HEK293 (cell line): ENCODE data around the gene TUBGCP3.

Experiments used
- CTCF ChIA-PET: fragments of 350-600 bp; formaldehyde crosslinking; extraction: SDS; loops from one replicate; lab custom pipeline; 2021; ENCODE audit warnings: antibody characterized with exemption; lab: Yijun Ruan, JAX
- POLR2A ChIA-PET: fragments of 300-600 bp; formaldehyde crosslinking; extraction: SDS; loops from one replicate; lab custom pipeline; 2020; ENCODE audit warnings: antibody characterized with exemption, inconsistent platforms; lab: Yijun Ruan, JAX
- H3K27ac ChIP-seq: fragments of 200-500 bp; sonication (Bioruptor generic); 2 replicates; pipeline ENCODE4 v1.5.1; 2014; ENCODE audit warnings: low read depth, low read length, control low read depth, inconsistent platforms; ENCODE audit errors: extremely low read depth
- H3K36me3 ChIP-seq, 2 experiments: fragments of 200-500 bp in 1 of 2; sonication (Bioruptor generic) in 1 of 2; 1 replicate in 1 of 2; 2 replicates in 1 of 2; pipeline ENCODE4 v1.5.1; 2014 to 2017; ENCODE audit warnings: inconsistent platforms in 2 of 2, low read length in 2 of 2; ENCODE audit not compliant: control insufficient read depth in 2 of 2, insufficient read depth in 1 of 2
- H3K4me1 ChIP-seq: fragments of 200-500 bp; sonication (Bioruptor generic); 2 replicates; pipeline ENCODE4 v1.5.1; 2014; ENCODE audit warnings: mild to moderate bottlenecking, low read length, inconsistent platforms; ENCODE audit not compliant: control insufficient read depth, insufficient read depth
- H3K4me3 ChIP-seq: 2 replicates; pipeline ENCODE4 v1.5.1; 2011; ENCODE audit warnings: low read depth, mild to moderate bottlenecking, control low read depth, low read length, moderate library complexity
- H3K9me3 ChIP-seq: fragments of 200-500 bp; sonication (Bioruptor generic); 2 replicates; pipeline ENCODE4 v1.5.1; 2014; ENCODE audit warnings: low read depth, low read length, inconsistent platforms; ENCODE audit not compliant: control insufficient read depth, insufficient read depth
- EGR2 ChIP-seq: fragments of 450-650 bp; formaldehyde crosslinking; IDR thresholded peaks from 2 replicates; pipeline ENCODE4 v1.5.1; 2016; ENCODE audit warnings: low read depth, missing biosample characterization, missing genetic modification characterization
- IKZF3 ChIP-seq: fragments of 450-650 bp; IDR thresholded peaks from 2 replicates; pipeline ENCODE4 v1.5.0; 2018; ENCODE audit warnings: missing biosample characterization, mild to moderate bottlenecking, missing genetic modification characterization, moderate library complexity
- SCRT2 ChIP-seq: fragments of 450-650 bp; formaldehyde crosslinking; IDR thresholded peaks from 2 replicates; pipeline ENCODE4 v1.5.1; 2016; ENCODE audit warnings: missing biosample characterization, missing genetic modification characterization
- ZBTB11 ChIP-seq: fragments of 450-650 bp; formaldehyde crosslinking; conservative IDR thresholded peaks from 2 replicates; pipeline ENCODE4 v1.5.1; 2016; ENCODE audit warnings: low read depth, missing biosample characterization, missing genetic modification characterization
- ZBTB44 ChIP-seq: fragments of 450-650 bp; IDR thresholded peaks from 2 replicates; pipeline ENCODE4 v1.5.1; 2018; ENCODE audit warnings: missing biosample characterization, mild to moderate bottlenecking, missing genetic modification characterization
- ZFP41 ChIP-seq: fragments of 450-650 bp; formaldehyde crosslinking; IDR thresholded peaks from 2 replicates; pipeline ENCODE4 v1.5.1; 2016; ENCODE audit warnings: missing biosample characterization, missing genetic modification characterization, borderline replicate concordance
- ZFP69B ChIP-seq: fragments of 450-650 bp; formaldehyde crosslinking; IDR thresholded peaks from 2 replicates; pipeline ENCODE4 v1.5.1; 2016; ENCODE audit warnings: missing biosample characterization, missing genetic modification characterization
- ZNF114 ChIP-seq: fragments of 450-650 bp; formaldehyde crosslinking; IDR thresholded peaks from 2 replicates; pipeline ENCODE4 v1.5.0; 2017; ENCODE audit warnings: missing biosample characterization, missing genetic modification characterization
- ZNF121 ChIP-seq: fragments of 450-650 bp; formaldehyde crosslinking; IDR thresholded peaks from 2 replicates; pipeline ENCODE4 v1.5.1; 2016; ENCODE audit warnings: missing biosample characterization, missing genetic modification characterization
- ZNF140 ChIP-seq: fragments of 450-650 bp; formaldehyde crosslinking; IDR thresholded peaks from 2 replicates; pipeline ENCODE4 v1.5.1; 2016; ENCODE audit warnings: missing biosample characterization, missing genetic modification characterization
- ZNF155 ChIP-seq: fragments of 450-650 bp; formaldehyde crosslinking; IDR thresholded peaks from 2 replicates; pipeline ENCODE4 v1.5.1; 2016; ENCODE audit warnings: missing biosample characterization, missing genetic modification characterization
- ZNF175 ChIP-seq: fragments of 450-650 bp; formaldehyde crosslinking; IDR thresholded peaks from 2 replicates; pipeline ENCODE4 v1.5.1; 2016; ENCODE audit warnings: missing biosample characterization, missing genetic modification characterization
- ZNF266 ChIP-seq: fragments of 450-650 bp; formaldehyde crosslinking; IDR thresholded peaks from 2 replicates; pipeline ENCODE4 v1.5.1; 2016; ENCODE audit warnings: missing biosample characterization, missing genetic modification characterization, low read depth
- ZNF335 ChIP-seq: fragments of 450-650 bp; formaldehyde crosslinking; conservative IDR thresholded peaks from 2 replicates; pipeline ENCODE4 v1.5.1; 2016; ENCODE audit warnings: missing biosample characterization, missing genetic modification characterization
- ZNF580 ChIP-seq: fragments of 450-650 bp; formaldehyde crosslinking; IDR thresholded peaks from 2 replicates; pipeline ENCODE4 v1.5.1; 2016; ENCODE audit warnings: missing biosample characterization, missing genetic modification characterization
- ZNF600 ChIP-seq: fragments of 450-650 bp; formaldehyde crosslinking; IDR thresholded peaks from 2 replicates; pipeline ENCODE4 v1.5.1; 2016; ENCODE audit warnings: missing biosample characterization, missing genetic modification characterization
- ZNF626 ChIP-seq: fragments of 450-650 bp; sonication (Bioruptor Pico); formaldehyde crosslinking; IDR thresholded peaks from 2 replicates; pipeline ENCODE4 v1.5.1; 2018; ENCODE audit warnings: missing biosample characterization, missing genetic modification characterization, inconsistent platforms
- ZNF777 ChIP-seq: fragments of 450-650 bp; formaldehyde crosslinking; IDR thresholded peaks from 2 replicates; pipeline ENCODE4 v1.5.1; 2017; ENCODE audit warnings: missing biosample characterization, missing genetic modification characterization, borderline replicate concordance
- ZNF791 ChIP-seq: fragments of 450-650 bp; formaldehyde crosslinking; IDR thresholded peaks from 2 replicates; pipeline ENCODE4 v1.5.1; 2016; ENCODE audit warnings: missing biosample characterization, missing genetic modification characterization
- ZNF843 ChIP-seq: fragments of 450-650 bp; formaldehyde crosslinking; IDR thresholded peaks from 2 replicates; pipeline ENCODE4 v1.5.1; 2016; ENCODE audit warnings: missing biosample characterization, missing genetic modification characterization

TUBGCP3 gene

GRCh38 chr13:112516218-112516617 is 71.7 kb downstream of the TUBGCP3 start:
- H3K36me3 ChIP-seq, result peaks cover 9 to 42% of the 10 kb centered on the region in 2 experiments
- no peak overlapping the region for H3K4me3 ChIP-seq
- ChIA-PET CTCF (no interaction called here), POLR2A (no interaction called here)
- H3K27ac ChIP-seq, result no peak overlapping the region
- no peaks in the 10 kb centered on the region for H3K4me1 ChIP-seq
- no peaks in the 10 kb centered on the region for H3K9me3 ChIP-seq
- TF ChIP-seq ZNF626 (tag by site-specific recombination), result no peak
- no peak for TF ChIP-seq ZNF335 (tag by site-specific recombination)
- no peak for TF ChIP-seq ZNF155 (tag by site-specific recombination)
- no peak for TF ChIP-seq ZNF843 (tag by site-specific recombination)
- TF ChIP-seq IKZF3, result no peak
- no peak for TF ChIP-seq ZNF140

- Histone ChIP-seq H3K27ac (no peak overlapping the region), H3K36me3 (peaks cover 9 to 29% of the 10 kb centered on the region in 2 experiments), H3K4me3 (no peak overlapping the region), H3K9me3 (no peaks in the 10 kb centered on the region), H3K4me1 (no peaks in the 10 kb centered on the region)
- POLR2A ChIA-PET, result no interaction called here
- no peak for TF ChIP-seq ZNF114 (tag by site-specific recombination)
- no peak for TF ChIP-seq ZNF600
- no peak for TF ChIP-seq ZNF266 (tag by site-specific recombination)
- TF ChIP-seq ZBTB11 (tag by site-specific recombination), result no peak
- TF ChIP-seq EGR2 (tag by site-specific recombination), result no peak
- no peak for TF ChIP-seq ZNF121 (tag by site-specific recombination)
- TF ChIP-seq ZNF140, result no peak
- TF ChIP-seq ZNF580, result no peak
- TF ChIP-seq ZFP69B (tag by site-specific recombination), result no peak
- no peak for TF ChIP-seq ZNF175 (tag by site-specific recombination)
- TF ChIP-seq ZBTB44 (tag by site-specific recombination), result no peak
- TF ChIP-seq ZNF791, result no peak
- TF ChIP-seq SCRT2, result no peak
- no peak for TF ChIP-seq ZFP41 (tag by site-specific recombination)
- TF ChIP-seq ZNF777, result no peak
- CTCF ChIA-PET, result interaction anchor here (0.6 kb wide), 1 partner anchor 361 kb away, joined by 3 read pairs; no protein-coding TSS in a partner anchor
These were observed 74.2 kb downstream of the TUBGCP3 start for GRCh38 chr13:112513761-112514160.
